Camera-type eye (tissue), 1 donor: ENCODE measurements around the gene TNFRSF21. TPM values are rescaled to one million over a fixed set of nuclear protein-coding genes. Genes with fewer than 3 reads are reported as not detected.

Experiments used
- total RNA-seq: library from RNA; depleted of rRNA; stranded (reverse); fragments of >200 nt; gene quantifications from one replicate; pipeline ENCODE4 v1.2.3, GENCODE V29; 2014

TNFRSF21 gene
- total RNA-seq = 16.4 TPM

GRCh38 chr6:47309291-47310130, at the start of gene TNFRSF21:
TNFRSF21 (minus strand) TSS chr6:47309905; CDS start chr6:47309511, 394 bp downstream.

Other genes with a start within 250 kb of the TNFRSF21 start
- 41.7 TPM for gene CD2AP, start 167.9 kb upstream of the TNFRSF21 start, total RNA-seq